OCI-LY1 (cell line): Measurements from ENCODE around the gene MRPL28.
"Not testable (repeated sequence)": the region's sequence is repeated elsewhere in the genome, so short reads cannot be mapped to it uniquely, and the experiment has no call there.

Experiments
- H2AFZ ChIP-seq: fragments of 200-600 bp; sonication (generic), shearing (Covaris generic); 2 replicates; pipeline ENCODE4 v1.6.0; 2014; ENCODE audit warnings: antibody characterized with exemption, mild to moderate bottlenecking, low read length
- H3F3A ChIP-seq: fragments of 200-600 bp; sonication (generic), shearing (Covaris generic); 2 replicates; pipeline ENCODE4 v1.6.0; 2014; ENCODE audit warnings: mild to moderate bottlenecking, antibody characterized with exemption, low read length, moderate library complexity; ENCODE audit not compliant: insufficient read depth
- H3K27ac ChIP-seq: fragments of 200-600 bp; sonication (generic); 2 replicates; pipeline ENCODE4 v1.5.1; 2014; ENCODE audit warnings: low read length, mixed run types, mild to moderate bottlenecking, low read depth; ENCODE audit not compliant: poor library complexity, severe bottlenecking
- H3K27me3 ChIP-seq: fragments of 200-600 bp; sonication (generic); 2 replicates; pipeline ENCODE4 v1.6.0; 2014; ENCODE audit warnings: antibody characterized with exemption, mild to moderate bottlenecking, low read length, moderate library complexity; ENCODE audit not compliant: insufficient read depth
- H3K36me3 ChIP-seq: fragments of 200-600 bp; sonication (generic); 2 replicates; pipeline ENCODE4 v1.6.1; 2014; ENCODE audit warnings: mild to moderate bottlenecking, antibody characterized with exemption, low read length, moderate library complexity, mixed read lengths; ENCODE audit not compliant: insufficient read depth
- H3K4me1 ChIP-seq: fragments of 200-600 bp; sonication (generic); 2 replicates; pipeline ENCODE4 v1.5.1; 2014; ENCODE audit warnings: mild to moderate bottlenecking, low read length, moderate library complexity; ENCODE audit not compliant: insufficient read depth, severe bottlenecking
- H3K4me2 ChIP-seq: fragments of 200-600 bp; sonication (generic), shearing (Covaris generic); 2 replicates; pipeline ENCODE4 v1.6.1; 2014; ENCODE audit warnings: low read length
- H3K4me3 ChIP-seq: fragments of 200-600 bp; sonication (generic); 2 replicates; pipeline ENCODE4 v1.5.1; 2014; ENCODE audit warnings: low read length, low read depth, mild to moderate bottlenecking, mixed read lengths; ENCODE audit not compliant: poor library complexity, severe bottlenecking
- H3K79me2 ChIP-seq: fragments of 200-600 bp; shearing (Covaris generic); 2 replicates; pipeline ENCODE4 v1.6.1; 2016; ENCODE audit warnings: mixed run types, low read length, mixed read lengths; ENCODE audit not compliant: insufficient read depth
- H3K9ac ChIP-seq: fragments of 200-600 bp; sonication (generic), shearing (Covaris generic); 2 replicates; pipeline ENCODE4 v1.6.1; 2014; ENCODE audit warnings: mild to moderate bottlenecking, low read length, mixed read lengths
- H3K9me2 ChIP-seq: fragments of 200-600 bp; sonication (generic), shearing (Covaris generic); 2 replicates; pipeline ENCODE4 v1.6.1; 2014; ENCODE audit warnings: low read depth, mild to moderate bottlenecking, low read length, mixed read lengths
- H3K9me3 ChIP-seq: fragments of 200-600 bp; shearing (Covaris generic); 2 replicates; pipeline ENCODE4 v1.6.1; 2014; ENCODE audit warnings: low read length, mixed read lengths
- H4K20me1 ChIP-seq: fragments of 200-600 bp; sonication (generic), shearing (Covaris generic); 2 replicates; pipeline ENCODE4 v1.6.0; 2016; ENCODE audit warnings: mild to moderate bottlenecking, low read length; ENCODE audit not compliant: insufficient read depth
- EZH2 ChIP-seq: fragments of 200-600 bp; sonication (generic), shearing (Covaris generic); IDR thresholded peaks from 2 replicates; pipeline ENCODE4 v1.8.0; 2017; ENCODE audit warnings: borderline replicate concordance, mixed run types, mild to moderate bottlenecking, antibody characterized with exemption, low read length, moderate library complexity, mixed read lengths
- TF ChIP-seq, protein P1 (sequence below): fragments of 200-600 bp; sonication (generic), shearing (Covaris generic); IDR thresholded peaks from 2 replicates; pipeline ENCODE4 v1.5.1; 2017; ENCODE audit warnings: mild to moderate bottlenecking, antibody characterized with exemption, low read length, moderate library complexity, mixed read lengths

The MRPL28 gene

DNA sequence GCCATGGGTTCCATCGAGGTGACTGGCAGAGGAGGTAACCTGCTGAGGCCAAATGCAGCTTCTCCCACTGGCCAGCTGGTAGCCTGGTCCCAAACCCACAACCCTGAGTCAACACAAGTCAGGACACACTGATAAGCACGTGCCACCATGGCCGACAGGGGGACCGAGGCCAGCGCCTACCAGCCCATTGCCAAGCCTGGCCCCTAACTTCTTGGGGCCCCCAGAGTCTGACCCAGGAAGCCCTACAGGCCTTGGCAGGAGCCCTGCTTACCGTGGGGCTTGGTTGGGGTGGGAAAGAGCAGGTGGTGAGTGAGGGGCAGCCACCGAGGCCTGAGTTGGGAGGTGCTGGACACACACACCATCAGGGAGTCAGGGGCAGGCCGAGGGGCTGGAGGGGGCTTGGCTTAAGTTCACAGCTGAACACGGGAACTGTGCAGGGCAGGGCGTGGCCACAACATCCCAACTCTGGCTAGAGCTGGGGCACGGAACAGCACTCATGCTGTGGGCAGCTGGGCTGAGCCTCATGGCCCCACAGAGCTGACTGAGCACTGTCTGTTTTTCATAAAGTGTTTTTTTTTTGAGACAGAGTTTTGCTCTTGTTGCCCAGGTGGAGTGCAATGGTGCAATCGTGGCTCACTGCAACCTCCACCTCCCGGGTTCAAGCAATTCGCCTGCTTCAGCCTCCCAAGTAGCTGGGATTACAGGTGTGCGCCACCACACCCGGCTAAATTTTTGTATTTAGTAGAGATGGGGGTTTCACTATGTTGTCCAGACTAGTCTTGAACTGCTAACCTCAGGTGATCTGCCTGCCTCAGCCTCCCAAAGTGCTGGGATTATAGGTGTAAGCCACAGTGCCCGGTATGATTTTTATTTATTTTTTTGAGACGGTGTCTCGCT is 5.5 kb downstream of the MRPL28 start:
- Histone ChIP-seq H2AFZ (no peak overlapping the region), H4K20me1 (no peaks in the 10 kb centered on the region)

DNA sequence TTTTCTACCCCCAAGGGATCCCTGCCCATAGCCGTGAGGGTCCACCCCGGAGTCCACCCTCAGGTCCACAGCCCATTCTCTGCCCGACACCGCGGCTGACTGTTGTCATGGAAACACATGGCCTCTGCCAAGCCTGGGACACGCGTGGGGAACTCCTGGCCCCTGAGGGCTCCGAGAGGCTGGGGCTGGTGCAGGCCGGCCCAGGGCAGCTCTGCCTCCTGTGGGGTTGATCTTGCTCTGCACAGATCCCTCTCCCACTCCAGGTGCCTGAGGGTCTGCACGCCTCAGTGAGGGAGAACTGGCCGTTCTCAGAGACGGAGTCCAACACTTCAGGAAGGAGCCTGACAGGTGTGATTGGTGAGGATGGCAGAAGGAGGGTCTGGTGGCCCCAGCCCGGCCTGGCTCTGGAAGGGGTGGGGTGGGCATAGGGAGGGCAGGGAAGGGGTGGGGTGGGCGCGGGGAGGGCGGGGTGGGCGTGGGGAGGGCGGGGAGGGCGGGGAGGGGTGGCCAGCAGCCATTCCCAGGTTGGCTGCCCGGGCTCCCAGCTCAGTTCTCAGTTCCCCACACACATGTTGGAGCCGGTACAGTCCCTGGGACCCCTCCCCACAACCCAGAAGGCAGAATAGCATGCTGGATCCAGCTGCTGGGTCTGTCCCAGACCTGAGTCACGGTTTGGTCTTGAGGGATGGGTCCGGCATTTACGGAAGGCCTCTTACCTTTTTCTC is 6.4 kb downstream of the MRPL28 start:
- no peaks in the 10 kb centered on the region for H3K9me2 ChIP-seq
- no peaks in the 10 kb centered on the region for H3K79me2 ChIP-seq
- H2AFZ ChIP-seq, result no peak overlapping the region
- no peak overlapping the region for H3K27ac ChIP-seq
- TF ChIP-seq, protein P1, sequence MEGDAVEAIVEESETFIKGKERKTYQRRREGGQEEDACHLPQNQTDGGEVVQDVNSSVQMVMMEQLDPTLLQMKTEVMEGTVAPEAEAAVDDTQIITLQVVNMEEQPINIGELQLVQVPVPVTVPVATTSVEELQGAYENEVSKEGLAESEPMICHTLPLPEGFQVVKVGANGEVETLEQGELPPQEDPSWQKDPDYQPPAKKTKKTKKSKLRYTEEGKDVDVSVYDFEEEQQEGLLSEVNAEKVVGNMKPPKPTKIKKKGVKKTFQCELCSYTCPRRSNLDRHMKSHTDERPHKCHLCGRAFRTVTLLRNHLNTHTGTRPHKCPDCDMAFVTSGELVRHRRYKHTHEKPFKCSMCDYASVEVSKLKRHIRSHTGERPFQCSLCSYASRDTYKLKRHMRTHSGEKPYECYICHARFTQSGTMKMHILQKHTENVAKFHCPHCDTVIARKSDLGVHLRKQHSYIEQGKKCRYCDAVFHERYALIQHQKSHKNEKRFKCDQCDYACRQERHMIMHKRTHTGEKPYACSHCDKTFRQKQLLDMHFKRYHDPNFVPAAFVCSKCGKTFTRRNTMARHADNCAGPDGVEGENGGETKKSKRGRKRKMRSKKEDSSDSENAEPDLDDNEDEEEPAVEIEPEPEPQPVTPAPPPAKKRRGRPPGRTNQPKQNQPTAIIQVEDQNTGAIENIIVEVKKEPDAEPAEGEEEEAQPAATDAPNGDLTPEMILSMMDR, result no peak
- TF ChIP-seq EZH2, result no peak
- H3K4me2 ChIP-seq, result no peak overlapping the region
- no peaks in the 10 kb centered on the region for H3F3A ChIP-seq
- H3K27me3 ChIP-seq, result no peaks in the 10 kb centered on the region
- H3K9ac ChIP-seq, result no peak overlapping the region
- peaks cover 31% of the 10 kb centered on the region for H3K36me3 ChIP-seq
- H4K20me1 ChIP-seq, result no peaks in the 10 kb centered on the region
- no peaks in the 10 kb centered on the region for H3K9me3 ChIP-seq
- H3K4me1 ChIP-seq, result no peaks in the 10 kb centered on the region
- H3K4me3 ChIP-seq, result no peak overlapping the region

More for the DNA sequence above, 5.5 kb downstream of the MRPL28 start:
- no peaks in the 10 kb centered on the region for H3K9me2 ChIP-seq
- H3K27me3 ChIP-seq, result no peaks in the 10 kb centered on the region
- H3K4me1 ChIP-seq, result peaks cover 8% of the 10 kb centered on the region
- H3K36me3 ChIP-seq, result peaks cover 34% of the 10 kb centered on the region
- no peaks in the 10 kb centered on the region for H3K79me2 ChIP-seq
- TF ChIP-seq EZH2, result no peak
- TF ChIP-seq, protein P1, result no peak
- H3K9me3 ChIP-seq, result no peaks in the 10 kb centered on the region
- no peaks in the 10 kb centered on the region for H3F3A ChIP-seq
- H3K4me3 ChIP-seq, result no peak overlapping the region
- H3K9ac ChIP-seq, result no peak overlapping the region
- no peak overlapping the region for H3K27ac ChIP-seq
- no peak overlapping the region for H3K4me2 ChIP-seq

DNA sequence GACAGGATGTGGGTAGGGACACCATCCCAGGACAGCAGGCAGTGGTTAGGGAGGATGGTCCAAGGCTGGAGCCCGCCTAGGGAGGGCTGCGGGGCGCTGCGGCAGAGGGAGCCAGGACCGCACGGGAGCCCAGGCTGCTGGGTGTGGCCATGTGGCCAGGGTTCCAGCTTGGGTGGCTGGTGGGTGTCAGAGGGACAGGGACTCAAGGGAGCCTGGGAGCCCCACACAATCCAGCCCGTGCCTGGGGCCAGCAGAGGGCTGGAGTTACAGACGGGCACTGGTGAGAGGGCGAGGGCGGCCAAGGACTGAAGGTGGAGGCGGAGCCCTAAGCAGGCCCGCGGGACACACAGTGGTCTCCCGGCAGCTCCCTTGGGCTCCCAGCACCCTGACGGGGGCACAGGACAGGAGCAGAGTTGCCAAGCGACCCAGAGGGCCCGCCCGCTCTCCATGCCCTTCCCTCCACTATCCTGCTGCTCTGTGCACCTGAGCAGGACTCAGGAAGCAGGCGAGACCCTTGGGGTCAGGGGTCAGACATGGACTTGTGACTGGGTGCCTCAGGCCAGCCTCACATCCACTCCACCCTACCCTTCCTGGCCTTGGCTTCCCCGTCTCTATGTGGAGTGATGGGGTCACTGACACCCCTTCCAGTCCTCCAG is 7.1 kb downstream of the MRPL28 start:
- Histone ChIP-seq H3K4me3 (no peak overlapping the region), H3F3A (no peaks in the 10 kb centered on the region), H3K27me3 (no peaks in the 10 kb centered on the region), H3K36me3 (peaks cover 24% of the 10 kb centered on the region), H3K4me2 (no peak overlapping the region), H3K9me3 (no peaks in the 10 kb centered on the region), H3K27ac (no peak overlapping the region), H3K9me2 (no peaks in the 10 kb centered on the region), H4K20me1 (no peaks in the 10 kb centered on the region), H3K9ac (no peak overlapping the region), H3K4me1 (no peaks in the 10 kb centered on the region), H3K79me2 (no peaks in the 10 kb centered on the region), H2AFZ (no peak overlapping the region)
- TF ChIP-seq, protein P1, result no peak
- TF ChIP-seq EZH2, result no peak

GRCh38 chr16:362702-362999 is 7.7 kb downstream of the MRPL28 start:
- H3K36me3 ChIP-seq, result peaks cover 18% of the 10 kb centered on the region
- H3K4me1 ChIP-seq, H3K27me3 ChIP-seq, H3K27ac ChIP-seq, H3K9ac ChIP-seq, H3K4me3 ChIP-seq, H2AFZ ChIP-seq, H3K9me2 ChIP-seq, H3F3A ChIP-seq, H3K4me2 ChIP-seq, H4K20me1 ChIP-seq, H3K79me2 ChIP-seq, H3K9me3 ChIP-seq: not testable (repeated sequence)
